PC-3 (cell line): ENCODE data around the gene SLC35D3.

Experiments
- EZH2 ChIP-seq: fragments of 300-600 bp; sonication (generic); IDR thresholded peaks from one replicate; pipeline ENCODE4 v1.6.1; 2017; ENCODE audit warnings: antibody characterized with exemption, mild to moderate bottlenecking, low read length; ENCODE audit not compliant: unreplicated experiment
- TF ChIP-seq, protein P1 (sequence below): fragments of 300-600 bp; sonication (generic); conservative IDR thresholded peaks from 2 replicates; pipeline ENCODE4 v1.5.1; 2017; ENCODE audit warnings: antibody characterized with exemption, low read depth, mild to moderate bottlenecking, low read length

DNA sequence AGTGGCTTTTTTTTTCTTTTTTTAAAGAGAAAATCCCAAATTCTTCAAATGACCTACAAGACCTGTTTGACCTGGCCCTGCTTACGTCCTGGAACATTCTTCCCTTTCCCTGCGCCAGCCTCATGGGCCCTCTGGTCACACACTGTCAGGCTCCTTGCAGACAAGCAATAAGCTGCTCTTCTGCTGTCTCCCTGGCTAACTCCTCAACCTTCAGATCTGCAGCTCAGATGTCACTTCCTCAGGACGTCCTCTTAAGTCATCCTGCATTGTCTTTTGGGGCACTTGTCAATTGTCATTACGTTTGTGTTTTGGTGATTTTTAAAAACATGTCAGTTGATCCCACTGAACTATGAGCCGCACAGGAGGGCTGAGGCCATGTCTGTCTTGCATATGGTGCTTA lies 28.9 kb upstream of the SLC35D3 start:
- TF ChIP-seq, protein P1, sequence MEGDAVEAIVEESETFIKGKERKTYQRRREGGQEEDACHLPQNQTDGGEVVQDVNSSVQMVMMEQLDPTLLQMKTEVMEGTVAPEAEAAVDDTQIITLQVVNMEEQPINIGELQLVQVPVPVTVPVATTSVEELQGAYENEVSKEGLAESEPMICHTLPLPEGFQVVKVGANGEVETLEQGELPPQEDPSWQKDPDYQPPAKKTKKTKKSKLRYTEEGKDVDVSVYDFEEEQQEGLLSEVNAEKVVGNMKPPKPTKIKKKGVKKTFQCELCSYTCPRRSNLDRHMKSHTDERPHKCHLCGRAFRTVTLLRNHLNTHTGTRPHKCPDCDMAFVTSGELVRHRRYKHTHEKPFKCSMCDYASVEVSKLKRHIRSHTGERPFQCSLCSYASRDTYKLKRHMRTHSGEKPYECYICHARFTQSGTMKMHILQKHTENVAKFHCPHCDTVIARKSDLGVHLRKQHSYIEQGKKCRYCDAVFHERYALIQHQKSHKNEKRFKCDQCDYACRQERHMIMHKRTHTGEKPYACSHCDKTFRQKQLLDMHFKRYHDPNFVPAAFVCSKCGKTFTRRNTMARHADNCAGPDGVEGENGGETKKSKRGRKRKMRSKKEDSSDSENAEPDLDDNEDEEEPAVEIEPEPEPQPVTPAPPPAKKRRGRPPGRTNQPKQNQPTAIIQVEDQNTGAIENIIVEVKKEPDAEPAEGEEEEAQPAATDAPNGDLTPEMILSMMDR: no peak
- no peak for TF ChIP-seq EZH2
